Uterus (tissue), 2 donors: ENCODE results near the gene GNE.

ENCODE experiments used
- POLR2A ChIP-seq, 2 donors: fragments of 450-650 bp; IDR thresholded peaks; one replicate each; pipeline ENCODE4 v1.6.1; 2016; ENCODE audit warnings: antibody characterized with exemption in 2 of 2, mild to moderate bottlenecking in 1 of 2, moderate library complexity in 1 of 2
- TF ChIP-seq, protein P1 (sequence below), 4 experiments: fragments of 200-600 bp in 2 of 4; fragments of 450-650 bp in 2 of 4; sonication (generic) in 2 of 4; IDR thresholded peaks; one replicate each; pipeline ENCODE4 v1.5.1; 2016 to 2019; ENCODE audit warnings: antibody characterized with exemption in 4 of 4, mild to moderate bottlenecking in 2 of 4, moderate library complexity in 1 of 4

DNA sequence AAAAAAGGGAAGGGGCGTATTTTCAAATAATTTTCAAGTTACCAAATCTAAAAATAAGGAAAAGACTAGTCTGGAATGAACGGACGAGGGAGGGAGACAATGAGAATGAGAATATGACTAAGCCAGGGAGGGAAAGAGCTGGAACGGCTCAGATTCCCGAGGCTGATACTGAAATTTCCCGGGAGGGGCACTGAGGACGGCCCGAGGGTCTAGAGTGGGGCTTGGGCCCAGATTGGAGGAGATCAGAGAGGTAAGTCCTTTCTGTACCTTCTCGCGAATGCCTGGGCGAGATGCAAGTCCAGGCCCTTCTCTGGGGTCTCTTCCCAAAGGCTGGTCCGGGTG lies 92.5 kb downstream of the GNE start:
- TF ChIP-seq, protein P1, sequence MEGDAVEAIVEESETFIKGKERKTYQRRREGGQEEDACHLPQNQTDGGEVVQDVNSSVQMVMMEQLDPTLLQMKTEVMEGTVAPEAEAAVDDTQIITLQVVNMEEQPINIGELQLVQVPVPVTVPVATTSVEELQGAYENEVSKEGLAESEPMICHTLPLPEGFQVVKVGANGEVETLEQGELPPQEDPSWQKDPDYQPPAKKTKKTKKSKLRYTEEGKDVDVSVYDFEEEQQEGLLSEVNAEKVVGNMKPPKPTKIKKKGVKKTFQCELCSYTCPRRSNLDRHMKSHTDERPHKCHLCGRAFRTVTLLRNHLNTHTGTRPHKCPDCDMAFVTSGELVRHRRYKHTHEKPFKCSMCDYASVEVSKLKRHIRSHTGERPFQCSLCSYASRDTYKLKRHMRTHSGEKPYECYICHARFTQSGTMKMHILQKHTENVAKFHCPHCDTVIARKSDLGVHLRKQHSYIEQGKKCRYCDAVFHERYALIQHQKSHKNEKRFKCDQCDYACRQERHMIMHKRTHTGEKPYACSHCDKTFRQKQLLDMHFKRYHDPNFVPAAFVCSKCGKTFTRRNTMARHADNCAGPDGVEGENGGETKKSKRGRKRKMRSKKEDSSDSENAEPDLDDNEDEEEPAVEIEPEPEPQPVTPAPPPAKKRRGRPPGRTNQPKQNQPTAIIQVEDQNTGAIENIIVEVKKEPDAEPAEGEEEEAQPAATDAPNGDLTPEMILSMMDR (IDR thresholded peaks at IDR 0.05) = no peak
- TF ChIP-seq POLR2A (IDR thresholded peaks at IDR 0.05) = no peak
